ENCODE data around the gene TNFRSF14. TPM values are rescaled to one million over a fixed set of nuclear protein-coding genes. Genes with fewer than 3 reads are reported as not detected.
"Not testable (repeated sequence)": the region's sequence is repeated elsewhere in the genome, so short reads cannot be mapped to it uniquely, and the experiment has no call there.

Gene TNFRSF14
- total RNA-seq, 1 experiment from 2014 or later: 25.5 TPM

- Histone ChIP-seq H3K9me2 (replicated peaks; ENCODE audit: low read length) (no peaks in the 10 kb centered on the region), H3F3A (ENCODE audit: low read length, unreplicated experiment) (no peaks in the 10 kb centered on the region), H3K9ac (ENCODE audit: low read length) (no peak overlapping the region), H3K27ac (ENCODE audit: low read length) (no peak overlapping the region), H3K4me1 (ENCODE audit: insufficient read depth, low read length) (no peaks in the 10 kb centered on the region; the same call in 1 of the 2 replicates), H3K79me2 (ENCODE audit: low read length) (no peaks in the 10 kb centered on the region), H2AFZ (ENCODE audit: low read length) (no peak overlapping the region), H3K9me3 (ENCODE audit: low read length) (no peaks in the 10 kb centered on the region), H3K36me3 (ENCODE audit: low read depth, low read length) (no peaks in the 10 kb centered on the region), H4K20me1 (ENCODE audit: low read length) (no peaks in the 10 kb centered on the region), H3K4me3 (ENCODE audit: low read length) (no peak overlapping the region), H3K4me2 (ENCODE audit: low read length) (no peak overlapping the region), H3K27me3 (ENCODE audit: low read length) (peaks cover 28% of the 10 kb centered on the region)
- no peak for TF ChIP-seq EZH2 (IDR thresholded peaks at IDR 0.05; ENCODE audit: low read length, unreplicated experiment)
- no peak for TF ChIP-seq EZH2phosphoT487 (IDR thresholded peaks at IDR 0.05; ENCODE audit: borderline replicate concordance, low read length)
- TF ChIP-seq CTCF (conservative IDR thresholded peaks at IDR 0.05; ENCODE audit: low read depth, low read length): no peak
- ATAC-seq: no peak
- no TSS peak for BruUV-seq (replicated peaks)
- ChIA-PET POLR2A (ENCODE audit: unreplicated experiment) (no interaction called here), CTCF (no interaction called here)
- intact Hi-C loops (cut with micrococcal nuclease): no loop called here
- DNase-seq: no peak
These were observed 19.9 kb downstream of the TNFRSF14 start for GRCh38 chr1:2575801-2576663.

- ATAC-seq; H3K4me2 ChIP-seq (ENCODE audit: low read length); H3K9me2 ChIP-seq (replicated peaks; ENCODE audit: low read length); intact Hi-C loops (cut with micrococcal nuclease); DNase-seq; H3K36me3 ChIP-seq (ENCODE audit: low read depth, low read length); H3K9me3 ChIP-seq (ENCODE audit: low read length); H2AFZ ChIP-seq (ENCODE audit: low read length); POLR2A ChIA-PET (ENCODE audit: unreplicated experiment); H3F3A ChIP-seq (ENCODE audit: low read length, unreplicated experiment); H3K4me1 ChIP-seq (ENCODE audit: insufficient read depth, low read length); H3K27ac ChIP-seq (ENCODE audit: low read length); BruUV-seq (replicated peaks); H3K4me3 ChIP-seq (ENCODE audit: low read length); H3K9ac ChIP-seq (ENCODE audit: low read length); H4K20me1 ChIP-seq (ENCODE audit: low read length); H3K79me2 ChIP-seq (ENCODE audit: low read length): not testable (repeated sequence)
- H3K27me3 ChIP-seq (ENCODE audit: low read length): peaks cover 19% of the 10 kb centered on the region
- CTCF ChIA-PET: interaction anchor here (0.6 kb wide), 1 partner anchor 134 kb away, joined by 3 read pairs; no protein-coding TSS in a partner anchor
These were observed 21.4 kb downstream of the TNFRSF14 start for GRCh38 chr1:2577565-2578075.

DNA sequence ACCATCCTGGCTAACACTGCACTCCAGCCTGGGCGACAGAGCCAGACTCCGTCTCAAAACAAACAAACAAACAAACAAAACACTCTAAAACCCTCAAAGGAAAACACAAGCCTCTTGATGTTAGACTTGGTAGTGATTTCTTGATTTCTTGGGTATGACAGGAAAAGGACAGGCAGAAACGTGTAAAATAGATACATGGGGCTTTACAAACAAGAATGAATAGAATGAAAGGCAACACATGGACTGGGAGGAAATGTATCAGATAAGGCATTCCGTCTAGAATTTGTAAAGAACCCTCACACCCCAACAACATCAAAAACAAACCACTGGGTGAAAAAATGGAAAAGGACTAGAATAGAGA lies 22.6 kb downstream of the TNFRSF14 start:
- intact Hi-C loops (cut with micrococcal nuclease): no loop called here
- no peaks in the 10 kb centered on the region for H3K36me3 ChIP-seq (ENCODE audit: low read depth, low read length)
- no peak overlapping the region for H3K4me2 ChIP-seq (ENCODE audit: low read length)
- TF ChIP-seq CTCF (conservative IDR thresholded peaks at IDR 0.05; ENCODE audit: low read depth, low read length): no peak
- no peak overlapping the region for H3K4me3 ChIP-seq (ENCODE audit: low read length)
- no peak overlapping the region for H3K27ac ChIP-seq (ENCODE audit: low read length)
- no peak overlapping the region for H3K9ac ChIP-seq (ENCODE audit: low read length)
- no peaks in the 10 kb centered on the region for H3K79me2 ChIP-seq (ENCODE audit: low read length)
- ChIA-PET CTCF (no interaction called here), POLR2A (ENCODE audit: unreplicated experiment) (no interaction called here)
- peaks cover 8% of the 10 kb centered on the region; the same call in 1 of the 2 replicates for H3K27me3 ChIP-seq (ENCODE audit: low read length)
- H2AFZ ChIP-seq (ENCODE audit: low read length): no peak overlapping the region
- DNase-seq (no peak), ATAC-seq (no peak)
- H3F3A ChIP-seq (ENCODE audit: low read length, unreplicated experiment): no peaks in the 10 kb centered on the region
- H3K4me1 ChIP-seq (ENCODE audit: insufficient read depth, low read length): no peaks in the 10 kb centered on the region; the same call in 1 of the 2 replicates
- H4K20me1 ChIP-seq (ENCODE audit: low read length): no peaks in the 10 kb centered on the region
- BruUV-seq (replicated peaks): no TSS peak
- no peaks in the 10 kb centered on the region for H3K9me3 ChIP-seq (ENCODE audit: low read length)
- no peaks in the 10 kb centered on the region for H3K9me2 ChIP-seq (replicated peaks; ENCODE audit: low read length)

Measured in PC-3 (cell line).